Astrocyte of the cerebellum (primary cell): ENCODE results near the gene SKP2.
"Not testable (repeated sequence)": the region's sequence is repeated elsewhere in the genome, so short reads cannot be mapped to it uniquely, and the experiment has no call there.

Source experiments
- DNase-seq: peaks from one replicate; pipeline ENCODE4 v3.0.0-alpha.2; 2011; ENCODE audit warnings: low read depth
- H3K4me3 ChIP-seq: 2 replicates; pipeline ENCODE4 v1.5.1; 2011; ENCODE audit warnings: mild to moderate bottlenecking, low read depth, low read length, moderate library complexity
- in situ Hi-C: cut with HindIII; loops from 2 replicates; pipeline ENCODE4 v1.10.0; 2017; ENCODE audit warnings: low sequenced_read_pairs
- TF ChIP-seq, protein P1 (sequence below): IDR thresholded peaks from 2 replicates; pipeline ENCODE4 v1.5.1; 2012; ENCODE audit warnings: low read length, low read depth, moderate library complexity, mild to moderate bottlenecking; ENCODE audit errors: missing control alignments

The SKP2 gene

GRCh38 chr5:36198281-36198680 lies 46.4 kb downstream of the SKP2 start:
- in situ Hi-C loops = no loop called here
- TF ChIP-seq, protein P1, sequence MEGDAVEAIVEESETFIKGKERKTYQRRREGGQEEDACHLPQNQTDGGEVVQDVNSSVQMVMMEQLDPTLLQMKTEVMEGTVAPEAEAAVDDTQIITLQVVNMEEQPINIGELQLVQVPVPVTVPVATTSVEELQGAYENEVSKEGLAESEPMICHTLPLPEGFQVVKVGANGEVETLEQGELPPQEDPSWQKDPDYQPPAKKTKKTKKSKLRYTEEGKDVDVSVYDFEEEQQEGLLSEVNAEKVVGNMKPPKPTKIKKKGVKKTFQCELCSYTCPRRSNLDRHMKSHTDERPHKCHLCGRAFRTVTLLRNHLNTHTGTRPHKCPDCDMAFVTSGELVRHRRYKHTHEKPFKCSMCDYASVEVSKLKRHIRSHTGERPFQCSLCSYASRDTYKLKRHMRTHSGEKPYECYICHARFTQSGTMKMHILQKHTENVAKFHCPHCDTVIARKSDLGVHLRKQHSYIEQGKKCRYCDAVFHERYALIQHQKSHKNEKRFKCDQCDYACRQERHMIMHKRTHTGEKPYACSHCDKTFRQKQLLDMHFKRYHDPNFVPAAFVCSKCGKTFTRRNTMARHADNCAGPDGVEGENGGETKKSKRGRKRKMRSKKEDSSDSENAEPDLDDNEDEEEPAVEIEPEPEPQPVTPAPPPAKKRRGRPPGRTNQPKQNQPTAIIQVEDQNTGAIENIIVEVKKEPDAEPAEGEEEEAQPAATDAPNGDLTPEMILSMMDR = no peak
- H3K4me3 ChIP-seq = no peak overlapping the region
- no peak for DNase-seq

DNA sequence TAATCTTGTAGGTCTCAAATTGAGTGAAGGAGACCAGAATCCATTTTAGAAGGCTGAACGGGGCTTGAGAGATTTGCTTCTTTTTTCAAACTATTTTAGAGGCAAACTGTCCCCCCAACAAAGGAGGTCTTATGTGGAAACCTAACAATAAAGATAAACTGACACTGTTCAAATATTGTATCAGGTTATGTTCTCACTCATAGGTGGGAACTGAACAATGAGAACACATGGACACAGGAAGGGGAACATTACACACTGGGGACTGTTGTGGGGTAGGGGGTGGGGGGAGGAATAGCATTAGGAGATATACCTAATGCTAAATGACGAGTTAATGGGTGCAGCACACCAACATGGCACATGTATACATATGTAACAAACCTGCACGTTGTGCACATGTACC lies 46.9 kb downstream of the SKP2 start:
- DNase-seq, in situ Hi-C loops, H3K4me3 ChIP-seq: not testable (repeated sequence)

DNA sequence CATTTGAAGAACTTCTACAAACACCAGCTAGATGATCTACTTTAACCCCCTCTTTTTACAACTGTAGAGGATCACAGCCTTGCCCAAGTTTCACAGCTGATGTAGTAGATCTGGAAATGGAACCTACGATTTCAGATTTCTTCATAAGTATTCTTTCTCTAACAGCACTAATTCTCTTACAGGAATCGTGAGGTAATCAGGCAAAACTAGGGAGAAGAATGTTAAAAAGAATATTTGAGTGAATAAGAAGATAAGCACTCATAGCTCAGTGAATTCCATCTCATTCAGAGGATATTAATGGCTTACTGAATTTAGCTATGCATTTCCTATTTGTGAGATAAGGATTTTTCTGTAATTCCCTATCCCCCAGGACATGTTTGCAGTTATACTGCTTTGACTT lies 47.7 kb downstream of the SKP2 start:
- in situ Hi-C loops = no loop called here
- DNase-seq = no peak
- H3K4me3 ChIP-seq = no peak overlapping the region
- TF ChIP-seq, protein P1 = no peak

DNA sequence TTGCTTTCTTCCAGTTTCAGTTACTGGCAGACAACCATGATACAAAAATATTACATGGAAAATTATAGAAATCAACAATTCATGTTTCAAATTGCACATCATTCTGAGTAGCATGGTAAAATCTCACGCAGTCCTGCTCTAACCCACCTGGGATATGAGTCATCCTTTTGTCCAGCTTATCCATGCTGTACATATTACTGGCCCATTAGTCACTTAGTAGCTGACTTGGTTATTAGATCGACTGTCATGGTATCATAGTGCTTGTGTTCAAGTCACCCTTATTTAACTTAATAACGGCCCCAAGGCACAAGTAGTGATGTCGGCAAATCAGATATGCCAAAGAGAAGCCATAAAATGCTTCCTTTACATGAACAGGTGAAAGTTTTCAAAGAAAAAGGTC lies 48.6 kb downstream of the SKP2 start:
- no peak for DNase-seq
- TF ChIP-seq, protein P1 = no peak
- no peak overlapping the region for H3K4me3 ChIP-seq
- in situ Hi-C loops = no loop called here

DNA sequence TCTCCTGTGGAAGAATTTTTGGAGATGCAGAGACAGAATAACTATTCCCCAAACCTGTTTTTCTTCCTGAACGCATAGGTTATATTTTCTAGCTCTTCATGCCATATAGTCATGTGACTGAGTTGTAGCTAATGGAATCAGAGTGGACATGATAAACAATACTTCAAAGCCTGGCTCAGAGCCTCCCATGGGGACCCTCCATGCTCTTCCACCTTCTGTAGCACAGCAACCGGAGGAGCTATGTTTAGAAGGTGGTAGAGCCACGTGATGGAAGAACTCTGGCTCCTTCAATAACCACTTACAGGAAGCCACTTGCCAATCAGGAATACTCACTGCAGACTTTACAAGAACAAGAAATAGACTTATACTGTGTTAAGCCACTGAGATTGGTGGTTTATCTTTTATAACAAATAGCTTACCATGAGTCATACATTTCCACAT lies 50.6 kb downstream of the SKP2 start:
- DNase-seq = no peak
- H3K4me3 ChIP-seq = no peak overlapping the region
- in situ Hi-C loops = no loop called here
- TF ChIP-seq, protein P1 = no peak

DNA sequence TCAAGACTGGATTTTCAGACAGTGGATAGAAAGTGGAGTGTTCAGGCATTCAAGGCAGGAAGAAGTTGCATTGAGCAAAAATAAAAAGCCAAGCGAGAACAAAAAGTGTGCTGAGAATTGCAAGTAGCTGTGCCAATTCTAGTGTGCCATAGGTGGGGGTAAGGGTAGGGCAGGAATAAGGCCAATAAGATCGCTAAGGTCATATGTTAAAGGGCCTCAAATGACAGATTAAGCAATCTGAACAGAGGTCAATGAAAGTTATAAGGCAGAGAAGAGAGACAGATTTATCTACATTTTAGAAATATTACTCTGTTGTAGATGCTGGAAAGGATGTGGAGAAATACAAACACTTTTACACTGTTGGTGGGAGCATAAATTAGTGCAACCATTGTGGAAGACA lies 53.4 kb downstream of the SKP2 start:
- no peak overlapping the region for H3K4me3 ChIP-seq
- TF ChIP-seq, protein P1 = no peak
- in situ Hi-C loops = no loop called here
- no peak for DNase-seq

GRCh38 chr5:36206913-36207312 lies 55.0 kb downstream of the SKP2 start:
- in situ Hi-C loops = no loop called here
- H3K4me3 ChIP-seq = no peak overlapping the region
- no peak for DNase-seq
- TF ChIP-seq, protein P1 = no peak
